Measurements from ENCODE around the gene UBAP2.

The UBAP2 gene, protein sequence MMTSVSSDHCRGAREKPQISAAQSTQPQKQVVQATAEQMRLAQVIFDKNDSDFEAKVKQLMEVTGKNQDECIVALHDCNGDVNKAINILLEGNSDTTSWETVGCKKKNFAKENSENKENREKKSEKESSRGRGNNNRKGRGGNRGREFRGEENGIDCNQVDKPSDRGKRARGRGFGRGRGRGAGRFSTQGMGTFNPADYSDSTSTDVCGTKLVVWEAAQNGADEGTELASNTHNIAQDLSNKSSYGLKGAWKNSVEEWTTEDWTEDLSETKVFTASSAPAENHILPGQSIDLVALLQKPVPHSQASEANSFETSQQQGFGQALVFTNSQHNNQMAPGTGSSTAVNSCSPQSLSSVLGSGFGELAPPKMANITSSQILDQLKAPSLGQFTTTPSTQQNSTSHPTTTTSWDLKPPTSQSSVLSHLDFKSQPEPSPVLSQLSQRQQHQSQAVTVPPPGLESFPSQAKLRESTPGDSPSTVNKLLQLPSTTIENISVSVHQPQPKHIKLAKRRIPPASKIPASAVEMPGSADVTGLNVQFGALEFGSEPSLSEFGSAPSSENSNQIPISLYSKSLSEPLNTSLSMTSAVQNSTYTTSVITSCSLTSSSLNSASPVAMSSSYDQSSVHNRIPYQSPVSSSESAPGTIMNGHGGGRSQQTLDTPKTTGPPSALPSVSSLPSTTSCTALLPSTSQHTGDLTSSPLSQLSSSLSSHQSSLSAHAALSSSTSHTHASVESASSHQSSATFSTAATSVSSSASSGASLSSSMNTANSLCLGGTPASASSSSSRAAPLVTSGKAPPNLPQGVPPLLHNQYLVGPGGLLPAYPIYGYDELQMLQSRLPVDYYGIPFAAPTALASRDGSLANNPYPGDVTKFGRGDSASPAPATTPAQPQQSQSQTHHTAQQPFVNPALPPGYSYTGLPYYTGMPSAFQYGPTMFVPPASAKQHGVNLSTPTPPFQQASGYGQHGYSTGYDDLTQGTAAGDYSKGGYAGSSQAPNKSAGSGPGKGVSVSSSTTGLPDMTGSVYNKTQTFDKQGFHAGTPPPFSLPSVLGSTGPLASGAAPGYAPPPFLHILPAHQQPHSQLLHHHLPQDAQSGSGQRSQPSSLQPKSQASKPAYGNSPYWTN

DNA sequence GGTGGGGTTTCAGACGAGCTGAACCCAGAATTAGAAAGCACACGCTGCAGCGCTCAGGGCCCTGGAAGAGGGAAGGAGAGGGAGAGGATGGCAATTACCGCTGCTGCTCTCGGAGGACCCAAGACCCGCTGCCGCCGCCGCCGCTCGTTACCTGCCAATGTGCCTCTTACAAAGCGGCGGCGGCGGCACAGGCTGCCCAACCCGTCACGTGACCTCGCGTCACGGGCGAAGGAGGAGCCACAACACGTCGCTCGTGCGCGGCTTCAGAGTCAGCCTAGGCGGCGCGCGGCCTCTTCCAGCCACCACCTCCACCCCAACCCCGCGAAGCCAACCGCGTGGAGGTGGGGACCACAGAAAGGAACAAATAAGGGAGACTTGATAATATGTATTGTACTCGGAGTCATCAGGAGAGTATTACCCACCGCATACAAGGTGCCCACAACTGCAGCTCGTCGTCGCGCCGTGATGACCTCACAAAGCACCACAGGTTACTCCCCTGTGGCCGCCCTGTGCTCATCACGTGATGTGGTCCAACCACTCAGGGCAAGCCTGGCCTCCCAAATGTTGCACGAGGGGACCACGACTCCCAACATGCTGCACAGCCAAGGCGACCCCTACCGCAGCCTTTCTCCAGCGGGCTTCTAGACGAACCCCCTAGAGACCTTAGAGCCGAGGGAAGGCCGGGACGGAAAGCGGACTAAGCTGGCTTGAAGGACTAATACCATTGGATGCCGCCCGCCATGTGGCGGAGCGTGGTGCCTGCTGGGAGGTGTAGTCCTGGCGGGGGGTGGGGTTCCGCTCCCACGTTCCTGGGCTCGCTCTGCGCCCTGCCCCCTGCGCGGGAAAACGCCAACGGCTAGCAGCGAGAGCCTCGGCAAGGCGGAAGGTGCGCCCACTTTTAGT, at the start of gene UBAP2:
UBAP2 (minus strand) TSS at position 161 of the 903 bp plus-strand sequence. CDS start 31,739 bp downstream, outside the sequence.
- in situ Hi-C loops (cut with MboI; ENCODE audit: low sequenced_read_pairs): no loop called here

GRCh38 chr9:34098307-34098706, 49.6 kb upstream of the UBAP2 start:
- in situ Hi-C loops (cut with MboI; ENCODE audit: low sequenced_read_pairs): no loop called here

- in situ Hi-C loops (cut with MboI; ENCODE audit: low sequenced_read_pairs): no loop called here
Measured at GRCh38 chr9:34097865-34098264, 49.2 kb upstream of the UBAP2 start.

- in situ Hi-C loops (cut with MboI; ENCODE audit: low sequenced_read_pairs): no loop called here
Measured at GRCh38 chr9:34096751-34097150, 48.1 kb upstream of the UBAP2 start.

- in situ Hi-C loops (cut with MboI; ENCODE audit: low sequenced_read_pairs): no loop called here
Measured at GRCh38 chr9:34093578-34093977, 44.9 kb upstream of the UBAP2 start.

- in situ Hi-C loops (cut with MboI; ENCODE audit: low sequenced_read_pairs): no loop called here
Measured at GRCh38 chr9:34089311-34089710, 40.6 kb upstream of the UBAP2 start.

DNA sequence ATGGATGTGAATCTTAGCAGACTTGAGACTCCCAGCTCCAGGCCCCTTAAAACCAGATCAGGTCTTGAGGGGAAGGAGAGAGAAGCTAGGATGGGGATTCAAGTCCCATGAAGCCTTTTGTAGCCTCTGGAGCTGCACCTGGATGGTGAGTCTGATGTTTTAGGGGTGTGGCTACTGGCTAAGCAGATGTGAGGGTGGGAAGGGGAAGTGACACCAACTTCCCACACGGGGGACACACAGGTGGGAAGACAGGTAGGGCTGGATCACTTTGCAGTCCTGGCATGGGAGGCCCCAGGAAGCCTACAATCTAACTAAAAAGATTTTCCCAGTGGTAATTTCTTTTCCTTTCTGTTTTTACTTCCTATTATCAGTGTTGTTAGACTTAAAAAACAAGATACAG, 38.7 kb upstream of the UBAP2 start:
- in situ Hi-C loops (cut with MboI; ENCODE audit: low sequenced_read_pairs): no loop called here

- in situ Hi-C loops (cut with MboI; ENCODE audit: low sequenced_read_pairs): no loop called here
Measured at GRCh38 chr9:34086864-34087263, 38.2 kb upstream of the UBAP2 start.

DNA sequence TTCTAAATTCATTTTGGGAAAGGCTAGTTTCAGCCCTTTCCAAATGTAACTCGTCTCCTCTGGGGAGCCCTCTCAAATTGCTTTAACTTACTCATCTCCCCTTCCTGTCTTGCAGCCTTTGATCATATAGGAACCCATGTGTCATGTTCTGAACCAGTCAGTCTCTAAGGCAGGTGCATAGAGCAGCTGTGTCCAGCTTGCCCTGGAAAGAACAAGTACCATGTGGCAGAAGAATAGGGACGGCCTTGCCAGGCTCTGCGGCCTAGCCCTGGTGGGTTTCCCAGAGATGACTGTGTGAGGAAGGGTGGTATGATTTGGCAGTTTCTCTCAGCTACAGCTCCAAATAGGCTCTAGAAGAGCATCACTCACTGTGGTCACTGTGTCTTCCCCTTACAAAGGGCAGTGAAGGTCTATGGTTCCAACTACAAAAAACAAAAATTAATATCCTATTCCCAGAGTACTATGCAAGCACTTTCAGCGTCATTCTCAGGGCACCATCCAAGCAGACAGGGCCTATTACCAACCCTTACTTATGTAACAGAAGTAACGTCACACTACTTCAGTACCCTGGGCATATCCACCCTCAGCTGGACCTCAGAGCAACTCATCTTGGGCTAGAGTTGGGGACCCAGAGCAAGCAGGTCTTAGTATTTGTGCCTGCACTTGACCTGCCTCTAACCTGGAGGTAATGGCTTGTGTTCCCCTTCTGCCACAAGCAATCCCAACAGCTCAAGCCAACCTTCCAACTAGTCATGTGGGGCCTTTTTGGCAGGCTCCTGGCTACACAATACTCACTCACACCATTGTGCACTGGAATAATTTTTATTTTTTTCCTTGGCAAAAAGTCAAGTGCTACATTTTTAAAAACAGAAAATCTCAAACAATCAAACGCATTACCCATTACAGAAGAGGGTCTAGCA, 37.2 kb upstream of the UBAP2 start:
- in situ Hi-C loops (cut with MboI; ENCODE audit: low sequenced_read_pairs): no loop called here

- in situ Hi-C loops (cut with MboI; ENCODE audit: low sequenced_read_pairs): no loop called here
Measured at GRCh38 chr9:34084562-34084961, 35.9 kb upstream of the UBAP2 start.

DNA sequence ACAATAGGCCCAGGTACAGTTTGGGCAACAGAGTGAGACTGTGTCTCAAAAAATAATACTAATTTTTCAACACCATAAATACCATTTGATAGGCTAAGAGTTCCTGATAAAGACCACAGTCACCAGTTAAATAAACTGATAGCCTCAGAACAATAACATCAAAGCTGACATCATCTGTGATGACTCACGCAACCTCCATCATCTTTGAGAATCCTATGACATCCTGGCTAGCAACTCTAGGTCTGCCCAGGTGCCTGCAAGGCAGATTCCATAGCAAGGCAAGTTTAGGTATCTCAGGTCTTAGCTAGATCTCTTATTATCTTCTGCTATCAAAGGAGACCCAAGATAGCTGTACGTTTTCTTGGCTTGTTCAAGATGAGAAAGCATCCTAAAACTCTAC, 30.5 kb upstream of the UBAP2 start:
- in situ Hi-C loops (cut with MboI; ENCODE audit: low sequenced_read_pairs): no loop called here

- in situ Hi-C loops (cut with MboI; ENCODE audit: low sequenced_read_pairs): no loop called here
Measured at GRCh38 chr9:34072868-34073590, 24.3 kb upstream of the UBAP2 start.

DNA sequence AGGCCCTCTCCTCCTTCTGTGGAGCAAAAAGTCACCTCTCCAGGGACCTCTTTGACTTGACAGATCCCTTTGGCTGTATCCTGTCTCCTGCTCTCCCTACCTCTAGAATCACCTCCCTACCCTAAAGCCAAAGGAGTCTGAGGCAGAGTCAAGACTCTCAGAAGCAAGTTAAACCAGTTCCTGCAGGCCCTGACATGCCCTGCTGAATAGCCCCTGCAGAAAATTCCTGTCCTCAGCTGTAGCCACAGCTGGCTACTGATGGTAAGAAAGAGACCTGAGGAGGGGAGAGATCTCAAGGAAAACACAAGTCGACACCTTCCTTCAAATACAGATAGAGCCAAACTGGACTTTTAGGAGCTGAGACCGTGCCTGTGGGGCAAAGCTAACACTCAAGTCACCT, 23.7 kb upstream of the UBAP2 start:
- in situ Hi-C loops (cut with MboI; ENCODE audit: low sequenced_read_pairs): no loop called here

DNA sequence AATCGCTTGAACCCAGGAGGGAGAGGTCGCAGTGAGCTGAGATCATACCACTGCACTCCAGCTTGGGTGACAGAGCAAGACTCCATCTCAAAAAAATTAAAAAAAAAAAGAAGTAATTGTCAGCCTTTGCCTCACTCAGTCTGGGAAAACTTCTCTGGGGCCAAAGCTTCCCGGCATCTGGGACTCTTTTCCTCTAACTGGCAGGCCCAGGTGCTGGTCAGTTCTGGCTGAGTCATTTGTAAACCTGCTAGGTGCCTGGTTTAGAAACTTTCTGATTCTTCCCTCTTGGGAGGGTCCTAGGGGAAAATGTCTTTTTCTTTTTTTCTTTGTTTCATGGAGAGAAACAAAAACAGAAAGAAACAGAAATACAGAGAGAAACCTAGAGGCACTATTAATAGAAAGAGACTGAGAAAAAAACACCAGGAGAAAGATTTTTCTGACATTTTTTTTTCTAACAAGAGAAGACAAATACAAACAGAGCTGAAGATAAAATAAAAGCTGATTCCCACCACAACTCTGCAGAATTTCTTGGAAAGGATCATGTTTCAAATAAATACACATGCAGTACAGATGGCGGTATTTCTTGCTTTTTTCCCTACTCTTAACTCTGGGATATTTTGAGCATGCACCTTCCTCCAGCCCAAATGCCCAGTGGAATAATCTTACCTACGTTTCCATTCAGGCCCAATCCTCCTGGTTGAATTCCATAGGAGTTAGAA, 22.1 kb upstream of the UBAP2 start:
- in situ Hi-C loops (cut with MboI; ENCODE audit: low sequenced_read_pairs): no loop called here

DNA sequence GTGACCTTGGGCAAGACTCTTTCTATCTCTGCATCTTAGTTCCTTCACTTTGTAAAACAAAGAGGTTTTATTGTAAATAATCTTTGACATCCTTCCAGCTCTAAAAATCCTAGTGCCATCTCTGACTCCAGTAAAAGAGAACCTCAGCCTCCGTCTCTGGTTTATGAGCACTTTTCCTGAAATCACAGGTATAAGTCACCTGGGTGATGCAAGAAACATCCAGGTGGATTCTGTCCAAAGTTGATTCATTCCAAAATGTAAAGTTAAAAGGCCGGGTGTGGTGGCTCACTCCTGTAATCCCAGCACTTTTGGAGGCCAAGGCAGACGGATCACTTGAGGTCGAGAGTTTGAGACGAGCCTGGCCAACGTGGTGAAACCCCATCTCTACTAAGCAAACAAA, 21.1 kb upstream of the UBAP2 start:
- in situ Hi-C loops (cut with MboI; ENCODE audit: low sequenced_read_pairs): no loop called here

DNA sequence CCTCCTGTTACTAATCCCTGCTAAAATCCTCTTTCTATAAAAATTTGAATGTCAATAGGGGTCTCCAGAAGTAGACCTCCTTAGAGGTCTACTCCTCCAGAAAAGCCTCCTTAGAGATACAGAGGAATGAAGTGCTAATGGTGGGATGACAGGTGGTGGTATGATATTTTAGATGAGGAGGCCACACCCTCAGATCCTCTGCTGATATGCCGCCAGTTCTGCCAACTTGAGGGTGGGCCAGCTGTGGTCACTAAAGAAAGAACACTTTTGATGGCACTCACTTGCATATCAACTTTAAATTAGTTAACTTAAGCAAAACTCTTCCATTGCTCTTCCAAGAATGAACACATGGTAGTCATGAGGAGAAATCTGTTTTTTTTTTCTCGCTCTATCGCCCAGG, 16.9 kb upstream of the UBAP2 start:
- in situ Hi-C loops (cut with MboI; ENCODE audit: low sequenced_read_pairs): no loop called here

DNA sequence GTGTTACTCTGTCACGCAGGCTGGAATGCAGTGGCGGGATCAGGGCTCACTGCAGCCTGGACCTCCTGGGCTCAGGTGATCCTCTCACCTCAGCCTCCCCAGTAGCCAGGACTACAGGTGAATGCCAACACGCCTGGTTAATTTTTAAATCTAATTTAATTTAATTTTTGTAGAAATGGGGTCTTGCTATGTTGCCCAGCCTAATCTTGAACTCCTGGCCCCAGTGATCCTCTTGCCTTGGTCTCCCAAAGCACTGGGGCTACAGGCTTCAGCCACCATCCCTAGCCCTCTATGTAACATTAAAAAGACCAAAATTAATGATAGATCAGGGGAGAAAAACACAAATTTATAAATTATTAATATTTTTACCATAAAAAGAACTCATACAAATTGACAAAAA, 11.3 kb upstream of the UBAP2 start:
- in situ Hi-C loops (cut with MboI; ENCODE audit: low sequenced_read_pairs): no loop called here

DNA sequence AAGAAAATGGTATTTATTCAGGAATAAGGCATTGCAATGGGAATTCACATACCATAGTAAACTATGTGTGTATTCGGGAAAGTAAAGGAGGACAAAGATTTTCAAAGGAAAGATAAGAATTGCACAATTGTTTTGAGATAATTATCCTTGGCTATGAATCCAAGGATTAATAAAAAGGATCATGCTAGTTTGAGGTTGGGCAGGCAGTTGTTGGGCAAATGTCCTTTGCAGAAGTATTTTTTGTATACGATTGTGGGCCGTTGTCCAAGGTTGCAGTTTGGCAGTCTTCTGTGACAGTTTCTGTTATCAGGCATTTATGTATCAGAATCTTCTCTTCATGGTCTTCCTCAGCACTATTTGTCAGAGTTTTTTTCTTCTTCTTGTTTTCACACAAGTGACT, 10.6 kb upstream of the UBAP2 start:
- in situ Hi-C loops (cut with MboI; ENCODE audit: low sequenced_read_pairs): no loop called here

All from HL-60/S4 treated with phorbol 12-myristate 13-acetate at 8.2 ng/mL for 4 days and 3 days (cell line).